GM18502 (cell line): ENCODE data around the gene ZCCHC3.

ENCODE experiments used
- ATAC-seq: cut with Tn5 transposase; IDR thresholded peaks from one replicate; pipeline ENCODE4 v1.9.1; 2021; ENCODE audit warnings: mild to moderate bottlenecking; ENCODE audit not compliant: unreplicated experiment, poor library complexity

Gene ZCCHC3

DNA sequence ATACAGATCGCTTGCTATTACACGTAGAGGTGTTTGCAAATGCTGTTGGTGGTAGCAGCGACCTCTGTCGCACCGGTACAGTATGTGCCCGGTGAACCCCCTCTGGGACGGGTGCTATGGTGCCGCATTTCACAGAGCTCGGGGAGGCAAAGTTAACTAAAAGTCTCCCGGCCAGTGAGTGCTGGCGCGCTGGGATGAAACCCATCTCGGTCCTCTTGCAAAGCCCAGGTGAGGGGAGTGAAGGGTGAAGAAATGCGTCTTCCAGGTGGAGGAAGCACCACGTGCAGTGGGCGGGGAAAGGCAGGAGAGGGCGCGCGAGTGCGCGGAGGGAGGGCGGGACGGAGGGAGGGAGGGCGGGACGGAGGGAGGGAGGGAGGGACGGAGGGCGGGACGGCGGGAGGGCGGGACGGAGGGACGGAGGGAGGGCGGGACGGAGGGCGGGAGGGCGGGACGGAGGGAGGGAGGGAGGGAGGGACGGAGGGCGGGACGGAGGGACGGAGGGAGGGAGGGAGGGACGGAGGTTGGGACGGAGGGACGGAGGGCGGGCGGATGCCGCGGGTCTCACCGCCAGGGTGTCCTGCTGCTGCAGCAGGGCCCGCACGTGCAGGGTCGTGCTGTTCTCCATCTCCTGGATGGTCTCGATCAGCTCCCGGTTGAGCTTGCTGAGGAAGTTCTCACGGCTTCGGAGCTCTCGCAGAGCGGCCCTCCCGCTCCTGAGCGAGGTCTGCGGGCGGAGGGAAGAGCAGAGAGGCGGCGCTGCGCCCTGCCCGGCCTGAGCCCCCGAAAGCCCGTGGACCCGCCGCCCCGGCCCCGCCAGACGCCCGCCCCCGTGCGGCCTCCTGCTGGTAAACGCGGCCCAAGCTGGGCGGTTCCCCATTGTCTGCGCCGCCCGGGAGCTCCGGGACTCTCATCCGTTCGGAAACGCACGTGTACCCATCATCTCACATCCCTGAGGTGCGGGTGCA lies 18.5 kb upstream of the ZCCHC3 start:
- no peak for ATAC-seq

DNA sequence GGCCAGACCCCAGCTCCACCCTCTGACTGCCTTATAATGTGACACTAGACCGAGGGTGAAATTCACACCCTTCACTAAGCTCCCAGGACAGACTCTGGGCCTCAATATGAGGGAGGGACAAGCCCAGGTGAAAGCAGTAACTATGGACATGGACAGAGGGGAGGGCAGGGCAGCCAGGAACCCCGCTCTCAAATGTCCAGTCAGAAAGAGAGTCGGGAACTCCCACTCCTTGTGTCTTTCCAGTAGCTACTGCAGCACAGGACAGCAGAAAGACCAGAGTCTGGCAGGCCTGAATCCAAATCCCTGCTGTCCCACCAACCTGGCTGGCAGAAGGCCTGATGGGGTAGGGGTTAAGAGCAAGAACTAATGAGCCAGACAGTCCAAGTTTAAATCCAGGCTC lies 13.2 kb upstream of the ZCCHC3 start:
- no peak for ATAC-seq

DNA sequence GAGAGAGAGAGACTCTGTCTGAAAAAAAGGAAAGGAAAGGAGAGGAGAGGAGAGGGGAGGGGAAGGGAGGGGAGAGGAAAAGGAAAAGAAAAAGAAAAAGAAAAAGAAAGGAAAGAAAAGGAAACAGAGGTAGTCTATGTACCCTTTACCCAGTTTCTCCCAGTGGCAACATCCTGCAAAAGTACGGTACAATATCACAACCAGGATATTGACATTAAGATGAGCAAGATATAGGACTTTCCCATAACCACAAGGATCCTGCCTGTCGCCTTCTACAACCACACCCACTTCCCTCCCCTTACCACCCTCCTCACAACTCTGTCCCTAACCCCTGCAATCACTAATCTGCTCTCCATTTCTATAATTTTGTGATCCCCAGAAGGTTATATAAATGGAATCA lies 10.9 kb upstream of the ZCCHC3 start:
- ATAC-seq: no peak

DNA sequence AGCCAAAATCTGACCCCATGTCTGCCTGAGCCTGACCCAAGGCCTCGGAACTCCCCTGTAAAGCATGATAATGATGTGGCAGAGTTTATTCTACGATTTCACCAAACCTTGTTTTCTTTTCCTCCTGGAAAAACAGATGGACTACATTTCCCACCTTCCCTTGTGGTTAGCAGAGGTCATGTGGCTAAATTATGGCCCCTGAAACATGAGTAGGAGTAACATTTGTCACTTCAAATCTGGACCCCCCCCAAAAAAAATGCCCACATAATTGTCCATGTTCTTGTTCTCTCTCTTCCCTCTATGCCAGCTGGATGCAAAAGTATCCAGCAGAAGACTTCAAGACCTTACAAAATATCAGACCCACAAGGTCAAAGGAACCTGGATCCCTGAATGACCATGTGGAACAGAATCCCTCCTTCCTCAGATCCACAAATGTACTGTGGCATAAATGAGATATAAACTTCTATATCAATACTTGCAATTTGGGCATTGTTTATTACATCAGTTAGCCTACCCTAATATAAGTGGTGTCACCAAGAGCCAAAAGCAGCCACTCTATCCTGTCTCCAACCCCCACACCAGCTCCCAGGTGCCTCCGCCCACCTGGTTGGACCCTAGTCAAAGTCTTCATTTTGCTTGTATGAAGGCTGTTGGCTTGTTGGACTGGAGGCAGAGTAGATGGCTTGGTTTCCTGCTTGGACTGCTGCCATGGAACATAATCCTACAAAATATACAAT lies 8.2 kb upstream of the ZCCHC3 start:
- no peak for ATAC-seq

DNA sequence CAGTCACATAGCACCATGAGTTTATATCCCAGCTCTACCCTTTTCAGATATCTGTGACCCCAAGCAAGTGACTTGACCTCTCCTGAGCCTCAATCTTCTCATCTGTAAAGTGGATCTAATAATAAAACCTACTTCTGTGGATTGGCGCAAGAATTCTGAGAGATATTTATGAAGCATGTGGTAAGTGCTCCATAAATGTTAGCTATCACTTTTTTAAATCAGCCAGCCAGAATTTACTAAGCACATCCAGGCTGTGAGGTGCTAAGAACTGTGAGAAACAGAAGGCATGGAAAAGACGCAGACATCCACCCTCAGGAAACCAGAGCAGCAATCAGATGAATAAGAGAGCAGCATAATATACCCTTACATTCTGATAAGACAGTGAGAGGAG lies 7.7 kb upstream of the ZCCHC3 start:
- no peak for ATAC-seq

DNA sequence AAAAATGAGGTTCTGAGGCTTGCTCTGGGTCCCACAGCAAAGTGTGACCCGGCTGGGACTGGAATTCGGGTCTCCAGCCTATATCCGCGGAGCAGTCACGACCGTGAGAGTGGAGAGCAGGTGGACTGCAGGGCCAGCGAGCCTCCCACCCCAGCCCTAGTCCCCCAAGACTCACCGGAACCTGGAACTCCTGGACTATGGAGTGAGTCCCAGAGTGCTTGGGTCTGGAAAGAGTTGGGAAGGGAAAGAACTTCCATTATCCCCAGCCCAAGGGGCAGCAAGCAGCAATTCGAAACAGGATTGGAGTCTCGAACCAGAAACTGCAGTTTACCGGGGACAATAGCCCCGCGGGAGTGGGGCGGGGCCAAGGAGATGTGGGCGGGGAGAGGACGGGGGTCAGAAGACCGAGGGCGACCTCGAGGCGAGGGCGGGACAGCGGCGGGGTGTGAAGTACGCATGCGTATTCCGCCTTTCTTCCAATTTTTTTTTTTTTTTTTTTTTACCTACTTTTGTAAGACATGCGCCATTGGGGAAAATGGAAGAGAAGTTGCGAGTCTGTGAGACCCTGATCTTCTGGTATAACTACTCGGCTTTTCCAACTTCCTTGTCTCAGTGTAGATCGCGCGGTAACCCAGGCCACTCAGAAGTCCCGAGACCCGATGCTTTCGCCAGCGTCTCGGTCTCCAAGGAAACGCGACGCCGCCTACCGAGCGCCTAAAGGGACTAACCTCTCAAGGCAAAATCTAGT lies 7.1 kb upstream of the ZCCHC3 start, which contains the start of gene C20orf96:
Gene C20orf96 (minus strand): TSS at position 667 of the 748 bp plus-strand sequence. CDS start 140 bp downstream, at position 527.
- peak; percentile 91 for ATAC-seq

DNA sequence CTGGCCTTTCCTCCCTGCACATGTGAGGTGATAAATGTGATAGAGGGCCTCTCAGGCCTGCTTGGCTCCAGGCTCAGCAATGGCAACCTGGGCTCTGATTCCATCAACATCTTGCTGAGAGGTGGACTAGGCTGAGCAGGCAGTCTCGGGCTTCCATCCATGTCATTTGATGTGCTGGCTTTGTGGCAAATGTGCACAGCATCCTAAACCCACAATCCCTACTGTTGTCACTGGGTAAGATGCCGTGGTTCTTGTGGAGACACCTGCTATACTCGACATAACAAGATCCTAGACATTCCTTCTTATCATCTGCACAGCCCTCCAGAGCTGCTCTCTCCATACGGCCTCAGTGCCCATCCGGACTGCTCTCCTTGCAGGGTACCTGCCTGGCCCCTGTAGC lies 2.8 kb upstream of the ZCCHC3 start:
- ATAC-seq: no peak

DNA sequence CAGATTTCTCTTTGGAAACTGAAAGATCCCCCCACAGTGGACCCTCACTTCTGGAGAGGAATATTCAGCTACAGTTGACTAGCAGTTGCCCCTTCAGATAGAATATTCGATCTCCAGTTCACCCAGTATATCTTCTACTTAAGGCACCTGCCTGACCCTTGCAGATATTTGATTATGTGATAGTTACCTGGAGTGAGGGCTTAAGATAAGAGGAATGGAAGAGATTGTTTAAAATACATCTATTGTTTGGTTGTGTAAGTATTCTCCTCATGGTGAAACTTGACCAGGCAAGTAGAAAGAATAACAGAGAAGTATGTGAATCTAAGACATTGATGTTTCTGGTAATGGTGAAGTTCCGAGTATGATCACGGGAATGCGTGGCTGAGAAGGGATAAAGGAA lies 1.6 kb upstream of the ZCCHC3 start:
- ATAC-seq: no peak

DNA sequence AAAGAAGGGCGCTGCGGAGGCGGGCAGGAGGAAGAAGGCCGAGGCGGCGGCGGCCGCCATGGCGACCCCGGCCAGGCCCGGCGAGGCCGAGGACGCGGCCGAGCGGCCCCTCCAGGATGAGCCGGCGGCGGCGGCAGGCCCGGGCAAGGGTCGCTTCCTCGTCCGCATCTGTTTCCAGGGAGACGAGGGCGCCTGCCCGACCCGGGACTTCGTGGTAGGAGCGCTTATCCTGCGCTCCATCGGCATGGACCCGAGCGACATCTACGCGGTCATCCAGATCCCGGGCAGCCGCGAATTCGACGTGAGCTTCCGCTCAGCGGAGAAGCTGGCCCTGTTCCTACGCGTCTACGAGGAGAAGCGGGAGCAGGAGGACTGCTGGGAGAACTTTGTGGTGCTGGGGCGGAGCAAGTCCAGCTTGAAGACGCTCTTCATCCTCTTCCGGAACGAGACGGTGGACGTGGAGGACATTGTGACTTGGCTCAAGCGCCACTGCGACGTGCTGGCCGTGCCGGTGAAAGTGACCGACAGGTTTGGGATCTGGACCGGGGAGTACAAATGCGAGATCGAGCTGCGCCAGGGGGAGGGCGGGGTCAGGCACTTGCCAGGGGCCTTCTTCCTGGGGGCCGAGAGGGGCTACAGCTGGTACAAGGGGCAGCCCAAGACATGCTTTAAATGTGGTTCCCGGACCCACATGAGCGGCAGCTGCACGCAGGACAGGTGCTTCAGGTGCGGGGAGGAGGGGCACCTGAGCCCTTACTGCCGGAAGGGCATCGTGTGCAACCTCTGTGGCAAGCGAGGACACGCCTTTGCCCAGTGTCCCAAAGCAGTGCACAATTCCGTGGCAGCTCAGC lies 780 bp downstream of the ZCCHC3 start:
- ATAC-seq: peak; percentile 24

DNA sequence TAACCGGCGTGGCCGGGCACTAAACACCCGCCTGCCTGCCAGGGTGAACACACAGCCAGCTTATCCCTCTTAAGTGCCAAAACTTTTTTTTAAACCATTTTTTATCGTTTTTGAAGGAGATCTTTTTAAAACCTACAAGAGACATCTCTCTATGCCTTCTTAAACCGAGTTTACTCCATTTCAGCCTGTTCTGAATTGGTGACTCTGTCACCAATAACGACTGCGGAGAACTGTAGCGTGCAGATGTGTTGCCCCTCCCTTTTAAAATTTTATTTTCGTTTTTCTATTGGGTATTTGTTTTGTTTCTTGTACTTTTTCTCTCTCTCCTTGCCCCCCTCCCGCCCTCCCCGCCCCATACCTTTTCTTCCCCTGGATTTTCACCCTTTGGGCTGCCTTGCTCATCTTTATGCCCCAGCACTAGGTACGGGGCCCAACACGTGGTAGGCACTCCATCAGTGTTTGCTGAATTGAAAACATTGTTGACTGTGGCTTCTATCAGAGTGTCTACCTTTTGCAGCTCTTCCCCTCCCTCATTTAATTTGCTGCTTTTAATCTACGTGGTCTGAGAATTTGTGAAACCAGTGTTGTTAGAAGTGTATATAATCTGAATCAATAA lies 1.5 kb downstream of the ZCCHC3 start:
- no peak for ATAC-seq

DNA sequence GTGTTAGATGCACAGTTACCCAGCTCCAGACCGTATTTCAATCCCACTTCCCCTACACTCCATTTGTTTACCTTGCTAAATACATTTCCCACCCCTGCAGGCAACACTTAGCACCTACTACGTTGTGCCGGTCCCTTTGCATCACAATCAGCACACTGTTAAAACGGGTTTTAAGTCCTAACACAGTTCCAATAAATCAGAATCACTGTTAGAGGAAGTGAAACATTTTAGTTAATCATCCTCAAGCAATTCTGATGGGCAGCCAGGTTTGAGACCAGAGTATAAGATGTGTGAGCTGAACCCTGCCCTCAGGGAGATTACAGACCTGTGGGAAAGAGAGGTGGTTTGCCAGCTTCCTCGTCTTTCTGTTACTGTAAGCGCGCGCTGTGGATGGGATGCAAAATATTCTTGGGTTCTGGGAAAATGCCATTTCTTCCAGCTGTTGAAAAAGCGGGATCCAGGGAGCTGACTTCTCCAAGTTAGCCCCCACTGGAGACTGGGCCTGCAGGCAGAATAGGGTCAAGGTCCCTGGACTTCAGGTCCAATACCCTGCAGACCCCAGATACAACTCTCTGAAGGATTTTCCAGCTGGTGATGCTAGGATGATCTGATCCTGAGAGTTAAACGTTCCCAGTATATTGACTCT lies 3.1 kb downstream of the ZCCHC3 start:
- ATAC-seq: no peak

DNA sequence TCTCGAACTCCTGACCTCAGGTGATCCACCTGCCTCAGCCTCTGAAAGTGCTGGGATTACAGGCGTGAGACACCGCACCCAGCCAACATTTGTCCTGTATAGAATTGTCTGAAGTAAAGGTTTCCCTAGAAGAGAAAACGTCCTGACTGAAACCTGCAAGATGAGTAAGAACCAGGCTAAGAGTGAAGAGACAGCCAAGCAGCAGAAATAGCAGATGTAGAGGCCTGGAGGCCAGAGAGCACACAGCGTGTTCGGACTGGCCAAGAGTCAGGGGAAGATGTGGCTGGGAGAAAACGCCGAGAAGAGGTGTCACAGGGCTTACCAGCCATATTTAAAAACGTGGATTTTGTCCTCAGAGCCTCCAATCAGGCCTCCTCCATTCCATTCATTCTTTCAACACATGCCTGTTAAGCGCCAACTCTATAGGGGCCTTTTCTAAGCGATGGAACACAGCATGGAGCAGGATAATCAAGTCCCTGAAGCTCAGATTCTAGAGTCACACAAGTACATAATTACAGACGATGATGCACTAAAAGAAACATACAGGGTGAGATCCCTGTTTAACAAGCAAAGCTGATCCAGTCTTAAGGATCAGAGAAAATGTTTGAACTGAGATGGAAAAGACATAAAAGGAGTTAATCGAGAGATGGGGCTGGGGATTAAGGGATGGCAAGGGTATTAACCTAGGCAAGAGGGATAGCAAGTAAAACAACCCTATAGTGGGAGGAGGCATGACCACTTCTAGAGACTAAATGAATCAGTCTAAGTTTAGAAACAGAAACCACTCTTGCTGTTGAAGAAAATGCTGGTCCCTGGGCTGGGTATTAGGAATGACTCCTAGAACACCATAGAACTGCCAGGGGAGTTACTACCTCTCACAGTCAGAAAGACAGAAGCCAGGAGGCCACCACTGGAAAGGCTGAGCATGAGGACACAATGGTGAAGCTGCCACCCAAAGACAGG lies 4.8 kb downstream of the ZCCHC3 start:
- ATAC-seq: no peak

DNA sequence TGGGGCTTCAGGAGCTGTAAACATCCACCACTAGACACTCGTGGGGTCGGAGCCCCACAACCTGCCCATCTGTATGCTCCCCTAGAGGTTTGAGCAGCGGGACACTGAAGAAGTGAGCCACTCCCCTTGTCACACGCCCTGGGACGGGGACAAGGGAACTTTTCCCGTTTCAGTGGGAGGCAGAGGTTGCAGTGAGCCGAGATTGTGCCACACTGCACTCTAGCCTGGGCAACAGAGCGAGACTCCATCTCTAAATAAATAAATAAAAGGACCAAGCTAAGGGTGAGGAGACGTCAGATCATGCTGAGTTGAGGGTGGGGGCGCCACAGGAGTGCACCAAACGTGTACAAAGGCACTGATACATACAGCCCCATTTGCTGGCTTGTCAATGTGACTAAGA lies 8.4 kb downstream of the ZCCHC3 start:
- no peak for ATAC-seq

DNA sequence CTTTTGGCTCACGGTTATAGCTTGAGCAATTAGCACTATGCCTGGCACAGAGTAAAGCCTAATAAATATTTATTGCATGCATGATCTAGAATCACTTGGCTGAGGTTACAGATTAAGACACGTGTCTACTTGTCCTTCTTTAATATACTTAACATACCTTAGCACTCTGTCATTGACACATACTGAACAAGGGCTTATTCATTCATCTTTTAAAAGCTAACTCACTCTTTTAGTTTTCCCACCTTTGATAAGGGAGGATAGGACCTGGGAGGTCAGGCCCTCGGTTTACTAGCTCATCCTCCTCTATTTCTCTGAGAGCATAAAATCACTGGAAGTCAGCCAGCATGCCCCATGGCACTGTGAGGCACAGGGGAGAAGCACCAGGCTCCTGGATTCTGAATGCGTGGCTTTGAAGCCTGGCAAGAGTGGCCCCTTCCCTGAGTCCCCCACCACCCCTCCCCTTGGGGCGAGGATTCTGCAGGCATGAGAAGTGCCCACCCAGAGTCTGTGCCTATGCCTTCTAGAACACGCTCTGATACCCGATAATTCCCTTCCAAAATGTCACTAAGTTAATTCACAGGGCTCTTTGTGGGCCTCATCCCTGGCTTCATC lies 11.2 kb downstream of the ZCCHC3 start:
- ATAC-seq: no peak

DNA sequence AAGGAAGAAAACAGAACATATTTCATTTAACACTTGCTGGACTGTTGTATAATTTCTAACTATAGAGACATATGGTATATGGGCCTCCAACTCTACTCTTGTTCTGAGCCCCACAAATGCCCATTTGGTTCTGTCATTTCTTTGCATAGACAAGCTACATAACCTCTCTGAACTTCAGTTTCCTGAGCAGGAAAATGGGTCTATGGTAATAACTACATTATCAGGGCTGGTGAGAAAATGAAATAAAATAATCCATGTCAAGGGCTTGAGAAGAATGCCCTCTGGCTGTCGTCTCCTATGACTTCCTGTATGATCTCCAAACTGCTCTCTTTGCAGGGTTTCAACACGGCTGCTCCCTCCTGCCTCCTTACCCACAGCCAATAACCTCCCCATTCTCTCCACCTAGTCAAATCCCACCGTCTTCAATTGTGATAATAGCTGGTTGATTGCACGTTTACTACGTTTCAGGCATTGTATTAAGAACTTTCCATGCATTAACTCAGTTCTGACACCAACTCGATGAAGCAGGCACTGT lies 12.0 kb downstream of the ZCCHC3 start:
- no peak for ATAC-seq

DNA sequence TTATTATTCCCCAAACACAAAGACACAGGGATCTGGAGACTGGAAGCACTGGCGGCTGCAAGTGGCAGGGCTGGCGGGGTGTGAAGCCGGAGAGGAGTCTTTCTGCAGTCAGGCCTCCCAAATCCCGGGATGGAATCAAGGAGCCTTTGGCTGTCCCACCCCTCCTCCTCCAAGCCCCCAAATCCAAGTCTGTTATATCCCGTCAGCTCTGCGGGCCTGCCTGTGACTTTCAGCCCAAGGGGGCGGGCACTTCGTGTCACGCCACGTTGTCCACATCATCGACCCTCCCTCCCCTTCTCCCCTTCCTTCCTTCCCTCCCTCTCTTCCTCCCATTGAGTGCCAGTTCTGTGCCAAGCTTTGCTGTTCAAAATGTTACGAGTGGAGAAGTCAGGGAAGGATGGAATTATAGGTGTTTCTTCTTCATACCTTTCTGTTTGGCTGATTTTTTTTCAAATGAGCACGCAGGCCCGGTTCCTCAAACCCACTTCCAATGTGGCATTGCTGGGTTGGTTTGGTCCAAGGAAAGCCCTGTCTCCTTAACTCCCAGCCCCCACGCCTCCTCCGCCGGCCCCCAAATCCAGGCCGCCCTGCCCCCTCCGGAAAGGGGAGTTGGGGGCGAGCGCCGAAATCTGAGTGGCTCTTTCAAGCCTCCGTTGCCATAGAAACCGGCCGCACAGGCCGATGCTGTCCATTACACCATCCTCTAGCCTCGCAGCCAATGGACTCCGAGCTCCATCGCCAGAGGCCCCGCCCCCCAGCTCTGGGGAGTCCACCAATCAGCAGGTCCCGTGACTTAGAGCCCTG lies 12.7 kb downstream of the ZCCHC3 start:
- peak; percentile 100 for ATAC-seq
